Forelimb muscle (tissue), 1 donor: ENCODE results near the gene TMEM176B. TPM values are rescaled to one million over a fixed set of nuclear protein-coding genes. Genes with fewer than 3 reads are reported as not detected.

Source experiments
- DNase-seq: peaks from one replicate; pipeline ENCODE4 v3.0.0-alpha.2; 2013; ENCODE audit warnings: low read depth
- polyA plus RNA-seq: library from polyadenylated mRNA; unstranded; fragments of 120-200 nt; gene quantifications from one replicate; pipeline ENCODE4 v1.2.1, GENCODE V29; 2013; ENCODE audit not compliant: insufficient read length

The TMEM176B gene
- polyA plus RNA-seq = 14.4 TPM

DNA sequence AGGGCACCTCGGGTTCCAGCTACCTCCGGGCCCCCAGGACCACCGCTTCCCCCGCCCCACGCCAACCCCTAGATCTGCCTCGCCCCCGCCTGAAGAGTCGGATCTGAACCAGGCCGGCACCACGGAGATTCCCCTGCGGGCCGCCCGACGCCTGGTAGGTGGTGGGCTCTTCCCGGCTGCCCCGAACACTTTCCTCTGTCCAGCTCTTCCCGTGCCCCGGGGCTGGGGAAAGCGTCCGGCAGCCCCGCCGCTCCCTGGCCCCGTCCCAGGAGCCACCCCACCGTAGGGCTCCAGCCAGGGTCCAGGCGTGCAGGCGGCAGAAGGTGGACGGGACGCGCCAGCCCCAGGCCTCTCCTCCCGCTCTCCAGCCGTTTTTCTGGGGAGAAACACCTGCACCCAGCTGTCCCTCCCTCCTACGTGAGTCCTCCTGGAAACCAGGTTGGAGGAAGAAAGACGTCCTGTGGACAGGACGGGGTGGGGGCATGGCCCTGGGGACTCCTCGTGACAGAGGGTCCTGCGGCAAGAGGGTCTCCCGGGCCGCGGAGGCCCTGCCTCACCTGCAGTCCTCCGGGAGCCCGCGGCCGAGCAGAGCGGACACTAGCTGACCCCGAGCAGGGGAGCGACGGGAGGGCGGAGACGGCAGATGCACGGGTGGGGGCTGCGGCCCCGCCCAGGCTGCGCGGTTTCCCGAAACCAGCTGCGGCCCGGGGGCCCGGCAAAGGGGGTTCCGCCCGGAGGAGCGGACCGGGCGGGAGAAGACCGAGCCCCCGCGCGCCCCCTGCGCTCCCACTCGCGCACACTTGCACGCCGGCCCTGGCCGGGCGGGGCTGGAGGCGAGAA lies at the start of gene TMEM176B:
TSS of gene TMEM176B (minus strand) at position 624 of the 840 bp plus-strand sequence. CDS start 3,795 bp downstream, outside the sequence.
- no peak for DNase-seq

DNA sequence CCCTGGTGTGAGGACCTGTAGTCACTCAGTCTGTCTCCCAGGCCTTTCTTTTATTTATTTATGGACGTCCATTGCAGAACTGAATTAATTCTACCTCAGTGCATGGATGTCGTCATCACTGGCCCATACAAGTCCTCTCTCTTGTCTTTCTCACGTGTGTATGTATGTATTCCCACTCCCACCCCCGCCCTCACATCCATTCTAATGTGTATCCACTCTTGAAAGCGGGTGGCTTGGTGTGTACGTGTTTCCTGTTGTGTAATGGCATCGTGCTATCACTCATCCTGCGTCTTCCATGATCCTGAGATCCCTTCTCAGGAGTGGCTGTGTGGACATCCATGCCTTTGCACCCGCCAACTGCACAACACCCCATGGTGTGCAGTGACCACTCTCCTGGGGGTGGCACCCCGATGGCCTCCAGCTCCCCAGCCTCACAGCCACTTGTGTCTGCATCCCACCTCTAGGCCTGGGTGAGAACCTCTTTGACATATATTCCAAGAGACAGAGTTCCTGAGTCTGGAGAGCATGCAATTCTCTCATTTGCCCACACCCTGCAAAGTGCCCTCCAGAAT lies 49.1 kb upstream of the TMEM176B start:
- no peak for DNase-seq

DNA sequence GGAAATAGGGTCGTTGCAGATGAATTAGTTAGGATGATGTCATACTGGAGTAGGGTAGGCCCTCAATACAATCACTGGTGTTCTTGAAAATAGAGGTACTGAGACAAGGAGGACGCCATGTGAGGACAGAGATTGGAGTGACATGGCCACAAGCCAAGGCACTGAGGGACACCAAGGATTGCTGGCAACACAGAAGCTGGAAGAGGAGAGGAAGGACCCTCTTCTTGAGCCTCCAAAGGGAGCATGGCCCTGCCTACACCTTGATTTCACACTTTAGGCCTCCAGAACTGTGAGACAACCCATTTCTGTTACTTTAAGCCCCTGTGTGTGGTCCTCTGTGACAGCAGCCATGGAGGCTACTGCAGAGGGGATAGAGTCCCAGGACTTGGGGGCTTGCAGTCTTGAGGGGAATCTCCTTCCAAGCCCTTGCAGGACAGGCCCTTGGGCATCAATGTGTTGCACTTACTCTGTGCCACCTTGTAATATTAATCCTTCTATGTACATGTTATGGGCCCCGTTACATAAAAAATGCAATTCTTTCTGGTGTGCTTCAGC lies 48.5 kb upstream of the TMEM176B start:
- DNase-seq = no peak

DNA sequence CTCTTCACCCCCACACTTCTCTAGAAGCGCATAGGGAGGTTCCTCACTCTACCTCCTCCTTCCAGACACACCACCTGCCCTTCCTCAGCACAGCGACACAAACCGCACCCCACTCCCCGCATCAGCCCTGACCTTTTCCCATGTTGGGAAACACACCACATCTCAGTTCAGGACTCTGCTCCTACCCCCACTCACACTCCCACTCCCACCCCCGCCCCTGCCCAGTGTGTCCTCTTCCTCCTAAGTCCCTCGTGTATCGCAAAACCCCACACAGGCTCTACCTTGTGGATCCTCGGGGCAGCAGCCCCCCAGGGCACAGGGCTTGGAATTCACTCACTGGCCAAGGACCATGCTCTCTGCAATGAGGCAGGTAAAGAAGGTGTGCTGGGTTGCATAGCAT lies 47.9 kb upstream of the TMEM176B start:
- no peak for DNase-seq

DNA sequence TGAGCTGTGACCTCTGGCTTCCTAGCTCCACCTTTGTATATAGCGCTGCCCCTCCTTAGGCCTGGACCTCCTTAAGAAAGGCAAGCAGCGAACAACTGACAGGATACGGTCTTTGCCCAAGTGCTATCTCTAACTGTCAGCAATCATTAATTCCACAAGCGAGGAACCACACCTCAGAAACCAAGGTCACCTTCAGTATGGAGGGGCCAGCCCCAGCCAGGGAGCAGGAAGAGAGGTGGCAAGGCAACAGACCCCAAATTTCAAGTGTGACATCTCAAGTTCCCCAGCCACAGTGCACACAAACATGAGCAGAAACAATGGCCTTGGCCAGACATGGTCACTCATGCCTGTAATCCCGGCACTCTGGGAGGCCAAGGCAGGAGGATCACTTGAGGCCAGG lies 47.4 kb upstream of the TMEM176B start:
- no peak for DNase-seq

DNA sequence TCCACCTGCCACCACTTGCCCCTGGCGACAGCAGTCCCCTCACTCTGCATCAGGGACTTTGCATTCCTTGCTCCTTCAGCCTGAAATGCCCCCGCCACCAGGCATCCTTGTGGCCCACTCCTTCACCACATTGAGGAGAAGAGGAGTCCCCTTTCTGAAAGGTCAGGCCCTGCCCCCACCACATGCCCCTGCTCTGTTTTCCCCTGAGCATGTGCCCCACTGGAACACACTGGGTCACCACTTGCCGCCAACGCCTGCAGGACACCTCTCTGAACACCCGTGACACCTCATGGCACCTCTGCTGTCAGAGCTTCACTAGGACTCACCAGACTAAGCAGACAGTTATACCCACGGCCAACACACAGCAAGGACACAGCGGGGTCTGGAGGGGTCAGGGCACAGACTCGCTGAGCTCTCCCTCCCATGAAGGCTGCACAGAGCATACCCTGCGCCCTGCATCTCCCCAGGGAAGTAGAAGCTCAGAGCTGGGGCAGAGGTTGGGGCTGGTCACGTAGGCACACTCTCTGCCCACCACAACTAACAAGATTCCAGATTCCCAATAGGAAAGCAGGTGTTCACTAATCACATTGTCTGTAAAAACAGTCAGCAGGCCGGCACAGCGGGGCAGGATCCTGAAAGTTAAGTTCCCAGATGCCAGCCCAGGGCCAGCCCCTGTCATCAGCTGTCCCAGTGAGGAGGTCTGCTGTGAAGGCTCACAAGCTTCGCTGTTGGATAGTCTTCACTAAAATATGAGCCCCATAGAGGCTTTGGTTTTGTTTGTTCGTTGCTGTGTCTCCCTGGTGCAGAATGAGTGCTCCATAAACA lies 46.3 kb upstream of the TMEM176B start:
- DNase-seq = no peak

DNA sequence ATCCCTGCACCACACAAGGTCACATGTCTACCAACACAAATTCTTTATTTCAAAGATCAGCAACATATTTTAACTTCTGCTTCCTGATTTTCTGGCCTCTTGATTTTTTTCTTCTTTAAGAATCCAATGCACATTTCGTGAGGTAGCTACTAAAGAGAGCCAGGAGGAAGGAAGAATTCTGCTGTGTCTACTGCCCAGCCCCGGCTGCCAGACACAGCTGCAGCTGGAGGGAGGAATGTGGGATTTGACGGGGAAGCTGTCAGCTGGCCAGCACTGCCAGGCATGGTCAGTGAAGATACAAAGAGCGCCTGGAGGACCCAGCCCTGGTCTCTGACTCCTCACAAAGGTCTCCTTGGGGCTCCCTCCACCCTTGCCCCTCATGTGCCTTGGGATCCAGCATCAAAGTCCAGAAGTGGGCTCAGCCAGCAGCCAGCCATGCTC lies 45.3 kb upstream of the TMEM176B start:
- no peak for DNase-seq

DNA sequence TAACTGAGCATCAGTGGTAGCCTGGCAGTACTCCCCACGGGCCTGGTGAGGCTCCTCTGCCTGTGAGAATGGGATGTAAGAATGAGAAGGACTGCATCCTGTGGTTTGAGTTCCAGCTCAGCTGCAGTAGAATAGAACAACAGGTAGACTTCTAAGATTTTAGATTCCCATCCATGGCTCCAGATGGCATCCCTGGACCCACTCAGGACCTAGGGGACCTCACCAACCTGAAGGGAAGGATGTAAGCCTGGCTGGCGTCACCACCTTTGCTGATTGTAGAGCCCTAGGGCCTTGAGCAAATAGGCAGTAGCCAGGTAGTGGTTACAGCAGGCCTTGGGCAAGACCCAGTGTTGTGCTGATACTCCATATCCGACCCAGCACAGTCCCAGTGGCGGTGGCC lies 42.6 kb upstream of the TMEM176B start:
- no peak for DNase-seq

DNA sequence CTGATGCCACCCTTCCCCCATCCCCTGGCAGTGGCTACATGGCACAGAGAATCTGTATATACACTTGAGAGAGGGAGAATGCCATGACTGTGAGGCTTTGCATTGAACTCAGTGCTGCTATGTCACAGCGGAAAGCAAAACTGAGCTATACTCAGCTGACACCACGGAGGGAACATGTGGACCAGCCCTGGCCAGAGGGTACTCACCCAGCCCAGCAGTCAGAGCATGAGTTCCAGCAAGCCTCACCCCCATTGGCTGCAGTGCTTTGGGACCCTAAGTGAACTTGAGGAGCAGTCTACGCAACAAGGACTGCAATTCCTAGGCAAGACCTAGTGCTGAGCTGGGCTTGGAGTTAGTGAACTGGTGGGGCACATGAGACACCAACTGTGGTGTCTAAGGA lies 41.9 kb upstream of the TMEM176B start:
- DNase-seq = no peak

DNA sequence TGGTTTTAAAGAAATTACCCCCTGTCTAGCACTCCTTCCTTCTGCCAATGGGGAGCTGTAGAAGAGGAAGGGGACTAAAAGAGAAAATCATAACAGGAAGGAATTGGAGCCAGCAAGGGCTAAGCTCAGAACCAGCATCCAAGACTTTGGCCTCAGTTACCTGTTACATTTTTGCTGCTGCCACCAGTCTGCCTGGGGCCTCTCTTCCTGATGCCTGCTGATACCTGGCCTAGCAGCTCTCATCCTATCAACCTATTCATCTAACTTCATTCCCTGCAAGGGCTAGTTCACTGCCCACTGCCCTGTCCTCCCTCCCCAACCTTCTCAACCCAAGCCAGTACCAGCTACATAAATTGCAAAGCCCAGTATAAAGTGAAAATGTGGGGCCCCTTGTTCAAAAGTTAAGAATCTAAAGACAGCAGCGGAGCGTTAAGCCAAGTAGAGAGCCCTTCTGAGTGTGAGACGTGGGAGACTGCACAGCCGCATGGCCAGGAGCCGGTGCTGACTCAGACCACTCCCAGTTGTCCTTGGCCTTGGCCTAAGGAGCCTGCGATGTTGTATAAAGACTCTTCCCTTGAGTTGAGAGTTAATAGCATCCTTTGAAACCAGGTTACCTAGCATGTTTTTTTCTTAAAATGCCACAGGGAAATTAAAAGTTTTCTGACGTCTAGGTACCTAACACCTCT lies 38.9 kb upstream of the TMEM176B start:
- DNase-seq = no peak

DNA sequence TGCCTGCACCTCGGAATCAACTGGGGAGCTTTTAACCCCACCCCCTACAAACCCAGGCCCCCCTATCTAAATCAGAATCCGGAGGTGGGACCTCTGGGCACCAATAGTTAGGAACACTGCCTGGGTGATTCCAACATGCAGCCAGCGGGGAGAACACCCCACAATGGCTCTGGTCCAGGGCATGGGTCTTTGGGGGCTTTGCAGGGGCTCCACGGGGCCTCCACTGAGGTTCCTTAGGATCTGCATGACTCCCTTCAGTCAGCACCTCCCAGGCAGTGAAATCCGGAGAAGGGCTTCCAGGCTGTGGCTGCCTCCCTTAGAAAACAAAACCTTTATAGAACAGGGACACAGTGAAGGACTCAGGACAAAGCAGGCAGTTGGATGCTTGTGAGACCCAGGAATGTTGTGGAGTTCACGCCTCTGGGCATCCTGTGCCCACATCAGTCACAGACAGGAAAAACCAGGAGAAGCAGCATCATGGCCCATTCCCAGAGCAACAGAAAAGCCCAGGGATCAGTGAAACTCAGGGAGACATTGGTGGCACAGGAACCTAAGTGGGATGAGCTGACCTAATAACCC lies 35.6 kb upstream of the TMEM176B start:
- no peak for DNase-seq

DNA sequence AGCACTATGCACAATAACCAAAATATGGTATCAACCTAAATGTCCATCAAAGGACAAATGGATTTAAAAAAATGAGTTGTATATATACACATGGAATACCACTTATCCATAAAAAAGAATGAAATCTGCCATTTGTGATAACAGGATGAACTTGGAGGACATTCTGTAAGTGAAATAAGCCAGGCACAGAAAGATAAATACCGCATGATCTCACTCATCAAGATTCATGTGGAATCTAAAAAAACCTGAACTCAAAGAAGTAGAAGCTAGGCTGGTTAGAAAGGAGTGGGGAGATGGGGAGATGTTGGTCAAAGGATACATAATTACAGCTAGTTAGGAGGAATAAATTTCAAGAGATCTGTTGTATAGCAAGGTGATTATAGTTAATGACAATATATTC lies 34.9 kb upstream of the TMEM176B start:
- DNase-seq = no peak

DNA sequence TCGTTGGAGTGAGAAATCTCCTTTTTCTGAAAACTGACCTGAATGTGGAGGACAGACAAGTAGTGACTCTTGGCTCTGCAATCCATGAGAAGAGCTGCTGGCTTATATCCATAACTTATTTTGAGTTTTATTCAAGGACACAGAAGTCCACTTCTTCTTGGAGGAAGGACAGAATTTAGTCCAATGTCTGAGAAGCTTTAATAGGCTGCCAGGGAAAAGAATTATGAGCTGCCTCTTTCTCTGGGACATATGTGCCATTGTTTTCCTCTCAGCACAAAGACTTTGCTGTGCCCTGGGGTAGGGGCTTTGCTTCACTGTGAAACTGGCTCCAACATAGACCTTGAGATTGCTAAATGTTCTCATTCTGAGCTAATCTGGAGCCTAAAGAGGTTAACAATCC lies 31.7 kb upstream of the TMEM176B start:
- DNase-seq = no peak

DNA sequence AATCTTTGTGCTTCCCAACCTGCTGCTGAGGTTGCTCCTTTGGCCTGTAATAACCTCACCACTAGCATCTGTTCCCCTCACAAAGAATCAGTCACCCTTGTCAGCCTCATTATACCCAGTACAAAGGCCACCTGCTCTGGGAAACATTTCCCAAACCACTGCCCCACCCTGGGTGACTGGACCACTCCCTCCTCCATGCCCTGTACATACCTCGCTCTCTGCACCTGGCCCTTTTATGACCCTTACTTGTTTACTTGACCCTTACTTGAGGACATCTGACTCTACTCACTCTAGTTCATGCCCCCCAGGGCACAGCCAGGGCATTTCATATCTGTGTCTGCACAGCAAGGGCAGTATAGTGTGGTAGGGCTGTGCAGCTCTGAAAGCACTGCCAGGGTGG lies 30.8 kb upstream of the TMEM176B start:
- no peak for DNase-seq

DNA sequence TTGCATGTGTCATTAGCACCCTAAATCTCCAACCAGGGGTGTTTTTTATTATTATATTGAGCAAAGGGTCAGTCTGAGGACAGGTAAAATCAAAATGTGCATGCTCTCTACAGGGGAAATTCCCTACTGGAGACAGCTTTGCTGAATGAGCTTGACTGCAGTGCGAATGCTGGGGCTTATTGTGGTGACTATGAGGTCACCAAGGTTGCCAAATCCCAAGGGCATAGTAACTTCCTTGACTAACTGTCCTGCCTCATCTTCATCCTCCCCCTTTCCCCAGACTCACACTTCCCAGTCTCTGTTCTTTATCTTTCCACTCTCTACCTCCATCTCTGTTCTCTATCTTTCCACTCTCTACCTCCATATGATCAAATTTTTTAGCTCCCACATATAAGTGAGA lies 29.3 kb upstream of the TMEM176B start:
- DNase-seq = no peak

DNA sequence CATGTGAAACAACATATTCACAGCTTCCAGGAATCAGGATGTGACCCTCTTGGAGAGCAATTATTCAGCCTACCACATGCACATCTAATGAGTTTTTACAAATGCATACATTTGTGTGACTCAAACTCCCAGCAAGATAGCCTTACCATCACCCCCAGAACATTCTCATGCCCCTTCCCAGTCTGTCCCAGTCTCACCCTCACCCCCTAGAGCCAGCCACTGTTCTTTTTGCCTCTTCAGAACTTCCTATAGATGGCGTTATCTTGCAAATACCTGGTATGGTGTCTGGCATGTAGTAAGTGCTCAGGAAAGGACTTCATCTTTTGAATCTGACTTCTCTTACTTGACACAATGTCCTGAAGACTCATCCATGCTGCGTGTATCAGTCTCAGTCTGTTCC lies 28.2 kb upstream of the TMEM176B start:
- DNase-seq = no peak

DNA sequence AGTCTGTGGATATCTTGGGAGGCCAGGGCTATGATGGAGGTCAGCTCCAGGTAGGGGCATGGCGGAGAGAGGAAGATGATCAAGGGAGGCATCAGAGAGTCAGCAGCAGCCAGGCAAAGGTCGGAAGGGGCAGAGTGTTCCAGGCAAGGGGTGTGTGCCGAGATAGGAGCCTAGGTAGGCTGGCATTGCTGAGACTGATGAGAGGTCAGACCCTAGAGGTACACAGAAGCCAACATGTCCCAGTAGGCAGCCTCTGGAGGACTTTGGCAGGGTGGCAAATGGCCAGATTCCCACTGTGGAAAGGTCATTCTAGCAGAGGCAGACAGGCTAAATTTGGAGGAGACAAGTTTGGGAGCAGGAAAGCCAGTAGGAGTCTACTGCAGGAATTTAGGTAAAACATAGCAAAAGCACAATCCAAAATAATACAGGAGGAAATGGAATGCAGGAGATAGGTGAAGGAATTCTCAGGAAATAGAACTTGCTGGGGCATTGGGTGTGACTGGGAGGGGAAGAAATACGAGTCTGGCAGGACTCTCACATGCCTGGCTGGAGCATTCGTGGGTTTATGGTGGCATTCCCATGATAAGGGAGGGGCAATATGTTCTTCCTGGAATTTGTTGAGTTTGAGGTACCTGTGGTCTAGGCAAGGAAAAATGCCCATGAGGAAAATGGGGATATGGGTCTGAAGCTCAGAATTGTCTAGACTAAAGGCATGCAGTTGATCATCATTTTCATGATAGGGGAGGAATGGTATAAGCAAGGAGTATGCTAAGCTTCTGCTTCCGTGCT lies 26.1 kb upstream of the TMEM176B start:
- DNase-seq = no peak

DNA sequence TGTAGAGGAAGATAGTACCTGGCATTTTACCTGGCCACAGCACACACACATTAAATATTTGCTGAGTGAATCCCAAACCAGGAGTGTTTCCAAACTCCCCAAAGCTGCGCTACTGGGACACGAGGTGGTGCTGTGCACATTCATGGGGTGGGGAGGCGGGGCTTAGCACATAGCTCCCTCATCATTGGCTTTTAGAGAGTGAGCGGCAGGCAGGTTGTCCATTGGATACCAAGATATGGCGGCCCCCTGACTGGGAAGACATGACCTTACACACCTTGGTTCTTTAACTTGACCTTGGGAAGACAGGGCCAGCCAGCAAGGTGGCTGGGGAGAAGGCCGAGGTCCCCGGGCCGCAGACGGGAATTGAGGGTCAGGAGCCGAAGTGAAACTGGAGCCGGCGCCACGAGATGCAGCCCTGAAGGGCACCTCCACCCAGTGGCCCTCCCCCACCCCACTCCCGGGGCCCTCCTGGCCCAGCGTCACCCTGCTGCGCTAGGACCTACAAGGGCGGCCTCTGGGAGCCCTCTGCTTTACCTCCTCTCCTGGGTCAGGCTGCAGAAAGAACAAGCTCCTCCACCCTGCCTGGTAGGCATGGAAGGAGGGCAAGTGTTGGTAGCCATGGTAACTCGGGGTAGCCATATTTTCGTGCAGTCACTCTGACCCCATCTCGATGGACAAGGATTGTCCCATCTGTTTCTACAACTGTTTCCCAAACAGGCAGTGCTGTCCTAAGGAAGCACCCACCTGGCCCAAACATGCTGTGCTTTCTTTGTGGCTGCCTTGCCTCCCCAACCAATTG lies 24.4 kb upstream of the TMEM176B start:
- DNase-seq = no peak

DNA sequence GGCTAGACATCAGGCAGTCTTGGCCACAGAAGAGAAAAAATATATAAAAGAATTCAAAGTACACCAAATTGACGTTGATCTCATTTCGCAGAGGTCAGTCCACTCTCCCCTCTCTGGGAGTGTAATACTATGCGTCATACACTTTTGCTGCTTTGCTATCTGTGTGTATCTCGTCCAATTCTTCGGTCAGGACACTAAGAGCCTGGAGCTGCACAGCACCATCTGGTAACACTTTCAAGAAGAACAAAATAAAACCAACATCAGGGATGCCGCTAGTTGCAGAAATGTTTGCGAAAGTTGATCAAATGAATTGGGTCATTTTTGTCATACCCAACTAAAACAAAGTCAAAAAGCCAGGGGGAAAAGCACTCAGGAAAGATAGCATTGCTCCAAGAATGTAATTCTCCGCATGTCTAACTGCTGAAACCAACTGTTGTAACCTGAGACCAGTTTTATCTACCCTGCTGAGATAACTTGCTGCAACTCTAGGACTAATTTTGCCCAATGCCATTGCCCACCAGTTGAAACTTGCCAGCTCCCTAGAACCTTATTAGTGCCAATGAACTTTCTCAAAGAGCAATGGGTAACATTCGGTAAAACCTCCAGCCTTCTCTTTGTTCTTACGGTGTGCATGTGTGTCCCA lies 23.4 kb upstream of the TMEM176B start:
- no peak for DNase-seq
